Measurements from ENCODE around the gene FBXL12.
"Not testable (repeated sequence)": the region's sequence is repeated elsewhere in the genome, so short reads cannot be mapped to it uniquely, and the experiment has no call there.

The FBXL12 gene

DNA sequence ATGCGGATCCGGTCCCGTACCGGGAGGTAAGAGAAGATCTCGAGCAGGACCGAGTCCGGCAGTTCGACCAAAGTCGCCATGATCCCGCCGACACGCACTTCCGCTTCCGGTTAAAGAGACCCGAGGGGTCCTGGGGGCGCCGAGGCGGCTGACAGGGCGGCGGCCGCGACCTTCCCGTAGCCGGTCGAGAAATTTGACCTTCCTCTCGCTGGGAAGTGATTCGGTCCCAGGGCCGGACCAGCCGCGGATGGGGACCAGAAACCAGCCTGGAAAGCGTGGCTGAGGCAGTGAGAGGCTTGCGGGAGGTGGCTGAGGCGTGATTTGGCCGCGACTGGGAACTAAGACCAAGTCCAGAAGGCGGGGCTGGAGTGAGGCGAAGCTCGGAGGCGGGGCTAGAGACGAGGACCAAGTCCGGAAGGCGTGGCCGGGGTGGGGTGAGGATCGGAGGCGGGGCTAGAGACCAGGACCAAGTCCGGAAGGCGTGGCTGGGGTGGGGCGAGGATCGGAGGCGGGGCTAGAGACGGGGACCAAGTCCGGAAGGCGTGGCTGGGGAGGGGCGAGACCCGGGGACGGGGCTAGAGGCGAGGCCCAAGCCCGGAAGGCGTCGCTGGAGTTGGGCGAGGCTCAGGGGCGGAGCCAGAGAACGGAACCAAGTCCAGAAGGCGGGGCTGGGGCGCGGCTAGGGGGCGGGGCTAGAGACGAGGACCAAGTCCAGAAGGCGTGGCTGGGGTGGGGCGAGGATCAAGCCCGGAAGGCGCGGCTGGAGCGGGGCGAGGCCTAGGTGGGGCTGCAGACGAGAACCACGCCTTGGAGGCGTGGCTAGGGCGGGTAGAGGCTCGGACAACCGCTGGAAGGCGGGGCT, at the start of gene FBXL12:
Gene FBXL12, minus strand, starts transcription at position 346 of the 862 bp plus-strand sequence. Its CDS starts 266 bp downstream, at position 80.
- DNase-seq (ENCODE audit: low read depth in 2 of 2), result peak; percentile 100

- no peak for DNase-seq (ENCODE audit: low read depth in 2 of 2)
These were observed 47.0 kb upstream of the FBXL12 start for GRCh38 chr19:9865732-9866501.

- DNase-seq (ENCODE audit: low read depth in 2 of 2), result no peak
These were observed 44.9 kb upstream of the FBXL12 start for GRCh38 chr19:9863759-9864158.

DNA sequence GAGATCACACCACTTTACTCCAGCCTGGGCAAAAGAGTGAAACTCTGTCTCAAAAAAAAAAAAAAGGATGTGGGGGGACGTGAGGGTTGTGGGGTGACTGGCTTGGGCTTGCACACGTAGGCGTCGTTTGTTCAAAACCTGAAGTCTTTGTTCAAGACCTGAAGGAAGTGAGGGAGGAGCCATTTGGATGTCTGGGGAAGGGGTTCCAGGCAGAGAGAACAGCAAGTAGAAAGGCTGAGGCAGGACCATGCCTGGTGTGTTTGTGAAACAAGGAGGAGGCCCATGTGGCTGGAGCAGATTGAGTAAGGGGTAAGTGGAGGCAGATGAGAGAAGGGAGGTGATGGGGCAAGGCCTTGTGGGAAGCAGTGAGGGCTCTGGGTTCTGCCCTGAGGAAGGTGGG, 44.1 kb upstream of the FBXL12 start:
- DNase-seq (ENCODE audit: low read depth in 2 of 2), result no peak

- DNase-seq (ENCODE audit: low read depth in 2 of 2), result no peak
These were observed 42.6 kb upstream of the FBXL12 start for GRCh38 chr19:9861503-9861902.

DNA sequence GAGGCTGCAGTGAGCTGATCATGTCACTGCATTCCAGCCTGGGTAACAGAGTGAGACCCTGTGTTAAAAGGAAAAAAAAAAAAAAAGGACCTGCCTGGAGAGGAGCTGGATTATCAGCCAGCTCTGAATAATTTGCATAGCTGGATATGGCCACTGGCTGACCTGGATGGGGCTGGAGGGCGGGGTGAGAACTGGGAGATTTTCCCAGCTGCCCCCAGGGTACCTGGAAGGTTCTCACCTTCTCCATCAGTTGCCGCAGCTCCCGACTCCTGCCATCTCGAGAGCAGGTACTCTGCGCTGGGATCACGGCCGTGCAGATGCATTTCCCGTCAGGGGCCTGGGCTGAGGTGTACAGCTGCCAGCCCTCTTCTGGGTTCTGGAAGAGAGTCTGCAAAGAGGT, 41.5 kb upstream of the FBXL12 start:
- no peak for DNase-seq (ENCODE audit: low read depth in 2 of 2)

DNA sequence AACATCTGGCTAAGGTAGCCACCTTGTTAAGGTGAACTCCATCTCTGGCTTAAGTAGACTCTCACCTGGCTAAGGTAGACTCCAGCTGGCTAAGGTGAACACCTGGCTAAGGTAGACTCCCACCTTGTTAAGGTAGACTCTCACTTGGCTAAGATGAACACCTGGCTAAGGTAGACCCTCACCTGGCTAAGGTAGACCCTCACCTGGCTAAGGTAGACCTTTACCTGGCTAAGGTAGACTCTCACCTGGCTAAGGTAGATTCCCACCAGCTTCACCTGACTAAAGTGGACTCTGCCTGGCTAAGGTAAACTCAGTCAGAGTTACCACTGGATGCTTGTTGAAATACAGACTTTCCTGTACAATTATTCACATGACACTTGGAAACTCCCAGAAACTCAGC, 39.9 kb upstream of the FBXL12 start:
- no peak for DNase-seq (ENCODE audit: low read depth in 2 of 2)

DNA sequence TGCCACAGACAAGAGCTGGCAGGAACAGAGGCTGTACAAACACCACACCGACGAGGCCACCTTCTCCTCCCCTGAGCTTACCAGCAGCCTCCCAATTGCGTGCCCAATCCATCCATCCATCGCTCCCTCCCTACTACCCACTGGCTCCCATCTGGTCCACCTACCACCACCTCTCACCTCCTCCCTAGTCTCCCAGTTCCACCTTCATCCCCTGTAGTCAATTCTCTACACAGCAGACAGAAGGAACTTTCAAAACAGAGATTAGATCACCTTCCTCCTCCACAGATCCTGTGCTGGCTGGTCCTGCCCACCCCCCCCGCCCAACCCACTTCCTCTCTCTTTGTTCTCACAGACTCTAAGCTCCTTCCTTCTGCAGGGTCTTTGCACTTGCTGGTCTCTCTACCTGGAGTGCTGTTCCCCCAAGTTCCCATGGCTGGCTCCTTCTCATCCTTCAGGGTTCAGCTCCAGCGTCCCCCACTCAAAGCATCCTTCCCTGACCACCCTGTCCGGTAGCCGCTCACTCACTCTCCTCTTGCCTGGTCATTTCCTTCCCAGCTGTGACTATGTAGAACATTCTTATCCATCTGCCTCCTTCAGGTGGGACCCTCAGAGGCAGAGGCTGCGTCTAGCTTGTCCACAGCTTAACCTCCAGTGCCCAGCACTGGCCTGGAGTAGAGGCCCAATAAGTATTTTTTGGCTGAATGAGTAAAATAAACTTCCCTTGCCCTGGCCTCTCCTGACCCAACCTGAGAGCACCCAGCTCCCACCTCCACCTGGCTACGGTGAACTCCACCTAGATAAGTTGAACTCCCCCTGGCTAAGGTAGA, 39.3 kb upstream of the FBXL12 start:
- no peak for DNase-seq (ENCODE audit: low read depth in 2 of 2)

DNA sequence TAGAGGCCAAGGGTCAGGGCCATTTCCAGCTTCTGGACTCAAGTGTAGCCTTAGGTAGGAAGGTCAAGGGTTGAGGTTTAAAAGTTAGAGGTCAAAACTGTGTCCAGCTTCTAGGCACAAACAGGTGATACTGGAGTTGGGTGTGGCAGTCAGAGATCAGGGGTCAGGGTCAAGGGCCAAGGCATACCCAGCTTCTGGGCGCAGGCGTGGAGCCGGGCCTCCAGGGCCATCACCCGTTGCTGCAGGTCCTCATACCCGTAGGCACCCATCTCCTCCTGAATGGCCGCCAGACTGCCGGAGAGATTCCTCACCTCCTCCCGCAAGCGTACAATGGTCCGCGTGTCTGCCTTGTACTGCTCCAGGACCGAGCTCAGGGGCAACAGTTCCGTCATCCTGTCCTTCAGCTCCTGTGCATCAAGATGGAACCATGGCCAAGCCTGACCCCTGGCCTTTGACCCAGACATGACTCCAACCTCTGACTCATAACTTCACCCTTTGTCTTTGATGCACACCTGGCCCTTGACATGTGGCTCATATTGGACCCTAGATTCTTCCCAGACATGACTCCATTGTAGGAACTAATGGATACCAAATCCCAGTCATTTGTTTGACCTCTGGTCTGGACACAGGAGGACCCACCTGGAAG, 38.3 kb upstream of the FBXL12 start:
- DNase-seq (ENCODE audit: low read depth in 2 of 2), result no peak

- no peak for DNase-seq (ENCODE audit: low read depth in 2 of 2)
These were observed 37.7 kb upstream of the FBXL12 start for GRCh38 chr19:9856609-9857008.

- DNase-seq (ENCODE audit: low read depth in 2 of 2), result no peak
These were observed 35.5 kb upstream of the FBXL12 start for GRCh38 chr19:9854282-9854846.

GRCh38 chr19:9850235-9850959, 31.5 kb upstream of the FBXL12 start:
- DNase-seq (ENCODE audit: low read depth in 2 of 2), result no peak

- no peak for DNase-seq (ENCODE audit: low read depth in 2 of 2)
These were observed 30.9 kb upstream of the FBXL12 start for GRCh38 chr19:9849791-9850190.

- no peak for DNase-seq (ENCODE audit: low read depth in 2 of 2)
These were observed 29.9 kb upstream of the FBXL12 start for GRCh38 chr19:9848762-9849161.

DNA sequence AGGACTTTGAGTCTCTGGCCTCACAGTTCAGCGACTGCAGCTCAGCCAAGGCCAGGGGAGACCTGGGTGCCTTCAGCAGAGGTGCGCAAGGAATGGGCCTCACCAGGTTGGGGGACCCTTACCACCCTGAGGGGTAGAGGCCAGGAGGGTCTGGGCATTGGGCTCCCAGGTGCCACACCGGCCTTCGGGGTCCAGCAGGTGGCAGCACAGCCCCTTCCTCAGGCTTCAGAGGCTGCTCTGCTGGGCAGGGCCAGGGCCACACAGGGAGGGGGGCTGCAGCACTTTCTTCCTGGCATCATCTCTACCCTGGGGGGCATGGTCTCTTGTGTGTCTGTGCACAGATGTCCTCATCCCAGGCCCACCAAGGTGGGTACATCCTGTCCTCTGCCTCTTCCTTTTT, 29.2 kb upstream of the FBXL12 start:
- DNase-seq (ENCODE audit: low read depth in 2 of 2), result no peak

- DNase-seq (ENCODE audit: low read depth in 2 of 2), result peak; percentile 25 to 35
These were observed 28.3 kb upstream of the FBXL12 start for GRCh38 chr19:9847087-9847671.

- not testable (repeated sequence) for DNase-seq (ENCODE audit: low read depth in 2 of 2)
These were observed 24.9 kb upstream of the FBXL12 start for GRCh38 chr19:9843626-9844273.

DNA sequence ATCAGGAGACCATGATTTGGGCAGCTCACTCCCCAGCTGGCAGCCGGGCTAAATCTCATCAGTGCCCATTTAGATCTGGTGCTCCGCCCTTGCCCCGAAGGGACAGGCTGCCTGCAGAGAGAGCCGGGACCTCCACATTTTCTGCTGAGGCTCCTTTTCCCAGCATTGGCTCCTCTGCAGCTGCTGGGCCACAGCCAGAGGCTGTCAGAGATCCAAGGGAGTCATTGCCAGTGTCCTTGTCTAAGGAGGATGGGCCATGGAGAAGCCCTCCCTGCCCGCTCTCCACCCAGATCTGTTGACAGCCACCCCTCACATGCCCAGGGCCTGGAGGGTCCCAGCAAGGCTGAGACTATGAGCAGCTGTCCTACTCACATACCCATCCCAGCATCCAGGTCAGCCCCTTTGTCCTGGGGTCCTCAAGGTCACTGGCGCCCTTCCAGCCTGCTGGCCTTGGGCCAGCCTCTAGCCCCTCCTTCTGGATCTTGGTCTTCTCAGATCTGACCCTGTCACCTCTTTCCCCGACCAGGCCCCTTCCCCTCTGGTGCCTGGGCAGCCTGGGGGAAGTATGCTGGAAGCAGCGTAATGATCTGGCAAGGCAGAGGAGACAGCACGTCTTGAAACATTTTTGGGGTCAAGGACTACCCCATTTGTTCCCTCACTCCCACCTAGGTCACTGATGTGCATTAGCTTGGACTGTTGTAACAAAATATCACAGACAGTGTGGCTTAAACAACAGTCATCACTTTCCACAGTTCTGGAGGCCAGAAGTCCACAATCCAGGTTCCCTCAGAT, 24.2 kb upstream of the FBXL12 start:
- no peak for DNase-seq (ENCODE audit: low read depth in 2 of 2)

DNA sequence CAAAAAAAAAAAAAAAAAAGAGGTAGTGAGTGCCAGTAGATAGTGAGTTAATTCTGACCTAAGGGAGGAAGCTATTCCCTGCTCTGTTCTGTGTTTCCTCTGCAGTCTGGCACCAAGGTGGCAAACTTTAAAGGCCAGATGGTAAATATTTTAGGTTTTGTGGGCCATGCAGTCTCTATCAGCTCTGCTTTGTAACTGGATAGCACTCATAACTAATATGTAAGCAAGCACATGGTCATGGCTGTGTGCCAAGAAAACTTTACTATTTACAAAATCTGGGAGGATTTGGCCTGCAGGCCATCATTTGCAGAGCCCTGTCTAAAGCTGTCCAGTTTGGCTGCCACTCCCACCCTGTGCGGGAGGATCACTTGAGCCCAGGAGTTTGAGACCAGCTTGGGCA, 20.5 kb upstream of the FBXL12 start:
- DNase-seq (ENCODE audit: low read depth in 2 of 2), result no peak

All from stimulated activated CD4-positive, alpha-beta T cell treated with anti-CD3 and anti-CD28 coated beads, Interleukin-12 subunit alpha, Interleukin-12 subunit beta, amount 100 ng/mL, for 24 hours (primary cell).